Measurements from ENCODE around the gene MED16. TPM values are rescaled to one million over a fixed set of nuclear protein-coding genes. Genes with fewer than 3 reads are reported as not detected.

The MED16 gene
- total RNA-seq, 1 experiment from 2014 or later: 69.1 TPM

- no peak overlapping the region for H3K27ac Mint-ChIP-seq (ENCODE audit: unreplicated experiment)
Observed at GRCh38 chr19:934865-935479, 42.0 kb upstream of the MED16 start.

DNA sequence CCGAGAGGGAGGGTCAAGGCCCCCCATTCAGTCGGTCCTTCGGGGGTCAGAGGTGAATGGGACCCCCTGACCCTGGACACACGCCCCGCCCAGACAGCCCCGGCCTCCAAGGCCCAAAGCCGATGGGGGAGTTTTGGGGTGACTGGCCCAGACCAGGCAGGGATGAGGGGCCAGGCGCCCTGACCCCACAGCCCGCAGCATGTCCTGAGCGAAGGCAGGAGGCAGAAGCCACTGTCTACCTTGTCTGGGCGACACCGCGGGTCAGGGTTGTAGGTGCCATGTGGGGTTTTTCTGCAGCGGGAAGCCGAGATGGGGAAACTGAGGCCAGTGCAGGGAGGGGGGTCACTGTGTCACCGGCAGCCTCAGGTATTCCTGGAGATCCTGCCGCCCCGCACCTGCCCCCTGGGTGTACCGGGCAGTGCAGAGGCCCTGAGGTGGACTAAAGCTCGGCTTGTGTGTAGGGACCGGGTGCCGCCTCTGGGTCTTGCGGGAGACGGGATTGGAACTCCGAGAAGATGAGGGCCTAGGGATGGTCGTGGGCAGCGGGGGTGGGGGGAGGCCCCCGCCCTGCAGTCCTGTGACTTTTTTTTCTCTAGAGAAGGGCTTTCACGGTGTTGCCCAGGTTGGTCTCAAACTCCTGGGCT is 41.3 kb upstream of the MED16 start:
- Mint-ChIP-seq H3K4me3 (ENCODE audit: unreplicated experiment) (no peak overlapping the region), H3K9me3 (ENCODE audit: unreplicated experiment) (no peaks in the 10 kb centered on the region), H3K4me1 (ENCODE audit: low read depth, unreplicated experiment) (no peaks in the 10 kb centered on the region), H3K27ac (ENCODE audit: unreplicated experiment) (no peak overlapping the region), H3K36me3 (ENCODE audit: insufficient read depth, unreplicated experiment) (peaks cover 96% of the 10 kb centered on the region), H3K27me3 (ENCODE audit: insufficient read depth, unreplicated experiment) (no peaks in the 10 kb centered on the region)
- peaks cover 5% of the 10 kb centered on the region for H3K36me3 ChIP-seq (ENCODE audit: control insufficient read depth, insufficient read depth, low read length)
- H3K27me3 ChIP-seq (replicated peaks; ENCODE audit: control insufficient read depth, insufficient read depth, low read length): no peaks in the 10 kb centered on the region
- CTCF ChIA-PET: no interaction called here
- POLR2A ChIA-PET: no interaction called here
- BruUV-seq (replicated peaks): no TSS peak
- H3K4me3 ChIP-seq (ENCODE audit: low read depth, low read length): no peak overlapping the region
- peaks cover 14% of the 10 kb centered on the region for H3K4me1 ChIP-seq
- intact Hi-C loops (cut with micrococcal nuclease; ENCODE audit: unreplicated experiment): no loop called here
- TF ChIP-seq CTCF (IDR thresholded peaks at IDR 0.05; ENCODE audit: insufficient read depth in 1 of 2, low read depth in 1 of 2, low read length in 1 of 2, severe bottlenecking in 1 of 2, unreplicated experiment in 1 of 2): no peak
- DNase-seq: no peak
- no peaks in the 10 kb centered on the region for H3K9me3 ChIP-seq

More at GRCh38 chr19:934865-935479, 42.0 kb upstream of the MED16 start:
- Histone ChIP-seq H3K27me3 (replicated peaks; ENCODE audit: control insufficient read depth, insufficient read depth, low read length) (no peaks in the 10 kb centered on the region), H3K4me3 (ENCODE audit: low read depth, low read length) (no peak overlapping the region), H3K4me1 (peaks cover 14% of the 10 kb centered on the region), H3K36me3 (ENCODE audit: control insufficient read depth, insufficient read depth, low read length) (peaks cover 5% of the 10 kb centered on the region), H3K9me3 (no peaks in the 10 kb centered on the region)
- POLR2A ChIA-PET: no interaction called here
- CTCF ChIA-PET: no interaction called here
- Mint-ChIP-seq H3K4me3 (ENCODE audit: unreplicated experiment) (no peak overlapping the region), H3K4me1 (ENCODE audit: low read depth, unreplicated experiment) (no peaks in the 10 kb centered on the region), H3K36me3 (ENCODE audit: insufficient read depth, unreplicated experiment) (peaks cover 97% of the 10 kb centered on the region), H3K27me3 (ENCODE audit: insufficient read depth, unreplicated experiment) (no peaks in the 10 kb centered on the region), H3K9me3 (ENCODE audit: unreplicated experiment) (no peaks in the 10 kb centered on the region)
- no TSS peak for BruUV-seq (replicated peaks)
- intact Hi-C loops (cut with micrococcal nuclease; ENCODE audit: unreplicated experiment): no loop called here
- DNase-seq: no peak
- TF ChIP-seq CTCF (IDR thresholded peaks at IDR 0.05; ENCODE audit: insufficient read depth in 1 of 2, low read depth in 1 of 2, low read length in 1 of 2, severe bottlenecking in 1 of 2, unreplicated experiment in 1 of 2): no peak

DNA sequence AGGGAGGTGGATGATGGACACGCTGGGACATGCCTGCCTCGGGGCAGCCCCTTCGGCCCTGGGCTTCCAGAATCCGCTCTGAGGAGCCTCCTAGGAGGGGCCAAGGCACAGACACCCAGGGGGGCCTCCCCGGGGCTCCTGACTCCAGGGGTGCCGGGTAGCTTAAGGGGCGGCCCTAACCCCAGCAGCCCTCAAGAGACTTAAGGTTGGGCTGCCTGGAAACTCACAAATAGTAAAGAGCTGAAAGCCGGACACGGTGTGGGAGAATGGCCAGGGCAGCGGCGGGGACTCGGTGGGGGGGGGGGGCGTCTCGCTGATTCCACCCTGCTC is 40.5 kb upstream of the MED16 start:
- Histone ChIP-seq H3K36me3 (ENCODE audit: control insufficient read depth, insufficient read depth, low read length) (peaks cover 5% of the 10 kb centered on the region), H3K4me3 (ENCODE audit: low read depth, low read length) (no peak overlapping the region), H3K4me1 (peaks cover 19% of the 10 kb centered on the region), H3K27me3 (replicated peaks; ENCODE audit: control insufficient read depth, insufficient read depth, low read length) (no peaks in the 10 kb centered on the region), H3K9me3 (no peaks in the 10 kb centered on the region)
- Mint-ChIP-seq H3K36me3 (ENCODE audit: insufficient read depth, unreplicated experiment) (peaks cover 98% of the 10 kb centered on the region), H3K27ac (ENCODE audit: unreplicated experiment) (no peak overlapping the region), H3K9me3 (ENCODE audit: unreplicated experiment) (no peaks in the 10 kb centered on the region), H3K27me3 (ENCODE audit: insufficient read depth, unreplicated experiment) (no peaks in the 10 kb centered on the region), H3K4me1 (ENCODE audit: low read depth, unreplicated experiment) (no peaks in the 10 kb centered on the region), H3K4me3 (ENCODE audit: unreplicated experiment) (no peak overlapping the region)
- ChIA-PET POLR2A (no interaction called here), CTCF (interaction anchor here (0.6 kb wide), 1 partner anchor 39 kb away, joined by 5 read pairs; no protein-coding TSS in a partner anchor)
- intact Hi-C loops (cut with micrococcal nuclease; ENCODE audit: unreplicated experiment): no loop called here
- BruUV-seq (replicated peaks): no TSS peak
- DNase-seq: no peak
- TF ChIP-seq CTCF (IDR thresholded peaks at IDR 0.05; ENCODE audit: insufficient read depth in 1 of 2, low read depth in 1 of 2, low read length in 1 of 2, severe bottlenecking in 1 of 2, unreplicated experiment in 1 of 2): no peak
